T1000 (cell line): Measurements from ENCODE around the gene SLC23A3.
A peak's percentile ranks its signal among the peaks of the same experiment; 100 is the strongest.
"Not testable (repeated sequence)": the region's sequence is repeated elsewhere in the genome, so short reads cannot be mapped to it uniquely, and the experiment has no call there.

Source experiments
- DNase-seq: peaks from one replicate; lab custom pipeline; 2025; ENCODE audit warnings: mixed read lengths; lab: John Stamatoyannopoulos, UW

SLC23A3 gene

DNA sequence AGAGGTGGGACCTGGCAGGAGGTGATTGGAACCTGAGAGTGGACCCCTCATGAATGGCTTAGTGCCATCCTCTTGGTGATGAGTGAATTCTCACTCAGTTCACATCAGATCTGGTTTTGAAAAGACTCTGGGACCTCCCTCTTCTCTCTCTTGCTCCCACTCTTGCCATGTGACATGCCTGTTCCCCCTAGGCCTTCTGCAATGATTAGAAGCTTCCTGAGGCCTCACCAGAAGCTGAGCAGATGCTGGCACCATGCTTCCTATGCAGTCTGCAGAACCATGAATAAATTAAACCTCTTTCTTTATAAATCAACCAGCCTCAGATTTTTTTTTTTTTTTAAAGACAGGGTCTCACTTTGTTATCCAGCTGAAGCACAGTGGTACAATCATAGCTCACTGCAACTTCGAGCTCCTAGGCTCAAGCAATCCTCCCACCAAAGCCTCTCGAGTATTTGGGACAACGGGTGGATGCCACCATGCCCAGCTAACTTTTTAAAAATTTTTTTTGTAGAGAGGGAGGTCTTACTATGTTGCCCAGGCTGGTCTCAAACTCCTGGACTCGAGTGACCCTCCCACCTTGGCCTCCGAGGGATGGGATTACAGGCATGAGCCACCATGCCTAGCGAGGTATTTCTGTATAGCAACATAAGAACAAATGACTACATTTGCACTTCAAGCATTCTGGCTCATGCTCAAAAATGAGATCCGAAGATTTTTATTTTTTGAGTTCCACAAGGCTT is 34.8 kb upstream of the SLC23A3 start:
- no peak for DNase-seq

DNA sequence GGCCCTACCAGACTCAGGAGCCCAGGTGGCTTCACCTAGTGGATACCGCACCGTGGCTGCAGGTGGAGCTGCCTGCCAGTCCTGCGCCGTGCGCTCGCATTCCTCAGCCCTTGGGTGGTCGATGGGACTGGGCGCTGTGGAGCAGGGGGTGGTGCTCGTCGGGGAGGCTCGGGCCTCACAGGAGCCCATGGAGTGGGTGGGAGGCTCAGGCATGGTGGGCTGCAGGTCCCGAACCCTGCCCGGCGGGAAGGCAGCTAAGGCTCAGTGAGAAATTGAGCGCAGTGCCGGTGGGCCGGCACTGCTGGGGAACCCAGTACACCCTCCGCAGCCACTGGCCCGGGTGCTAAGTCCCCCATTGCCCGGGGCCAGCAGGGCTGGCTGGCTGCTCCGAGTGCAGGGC is 31.5 kb upstream of the SLC23A3 start:
- not testable (repeated sequence) for DNase-seq

DNA sequence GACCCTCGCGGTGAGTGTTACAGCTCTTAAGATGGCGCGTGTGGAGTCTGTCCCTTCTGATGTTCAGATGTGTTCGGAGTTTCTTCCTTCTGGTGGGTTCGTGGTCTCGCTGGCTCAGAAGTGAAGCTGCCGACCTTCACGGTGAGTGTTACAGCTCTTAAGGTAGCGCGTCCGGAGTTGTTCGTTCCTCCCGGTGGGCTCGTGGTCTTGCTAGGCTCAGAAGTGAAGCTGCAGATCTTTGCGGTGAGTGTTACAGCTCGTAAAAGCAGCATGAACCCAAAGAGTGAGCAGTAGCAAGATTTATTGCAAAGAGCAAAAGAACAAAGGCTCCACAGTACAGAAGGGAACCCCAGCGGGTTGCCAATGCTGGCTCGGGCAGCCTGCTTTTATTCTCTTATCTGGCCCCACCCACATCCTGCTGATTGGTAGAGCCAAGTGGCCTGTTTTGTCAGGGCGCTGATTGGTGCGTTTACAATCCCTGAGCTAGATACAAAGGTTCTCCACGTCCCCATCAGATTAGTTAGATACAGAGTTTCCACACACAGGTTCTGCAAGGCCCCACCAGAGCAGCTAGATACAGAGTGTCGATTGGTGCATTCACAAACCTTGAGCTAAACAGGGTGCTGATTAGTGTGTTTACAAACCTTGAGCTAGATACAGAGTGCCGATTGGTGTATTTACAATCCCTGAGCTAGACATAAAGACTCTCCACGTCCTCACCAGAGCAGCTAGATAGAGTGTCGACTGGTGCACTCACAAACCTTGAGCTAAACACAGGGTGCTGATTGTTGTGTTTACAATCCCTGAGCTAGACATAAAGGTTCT is 30.9 kb upstream of the SLC23A3 start:
- not testable (repeated sequence) for DNase-seq

DNA sequence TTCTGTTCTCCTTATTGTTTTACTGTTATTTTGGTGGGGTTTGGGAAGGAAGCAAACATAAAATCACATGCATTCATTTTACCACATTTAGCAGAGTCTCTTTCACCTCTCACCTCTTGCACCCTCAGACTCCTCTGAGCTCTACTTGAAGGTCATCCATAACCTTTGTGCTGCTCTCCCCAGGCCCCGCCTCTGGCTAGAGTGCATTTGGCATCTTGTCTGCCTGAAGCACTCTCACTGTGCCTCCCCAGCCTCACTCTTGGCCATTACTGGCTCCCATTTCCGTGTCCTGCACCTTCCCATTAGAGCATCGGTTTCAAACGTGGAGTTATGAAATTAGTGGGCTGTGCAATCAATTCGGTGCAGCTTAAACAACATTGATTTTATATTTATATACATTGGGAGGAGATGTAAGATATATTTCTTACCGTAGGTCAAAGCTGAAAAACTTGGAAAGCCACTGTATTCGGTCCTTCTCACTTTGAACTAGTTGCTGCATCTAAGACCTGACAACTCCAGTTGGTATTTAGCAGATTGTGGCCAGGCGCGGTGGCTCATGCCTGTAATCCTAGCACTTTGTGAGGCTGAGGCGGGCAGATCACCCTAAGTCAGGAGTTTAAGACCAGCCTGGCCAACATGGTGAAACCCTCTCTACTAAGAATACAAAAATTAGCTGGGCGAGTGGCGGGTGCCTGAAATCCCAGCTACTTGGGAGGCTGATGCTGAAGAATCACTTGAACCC is 29.8 kb upstream of the SLC23A3 start:
- no peak for DNase-seq

DNA sequence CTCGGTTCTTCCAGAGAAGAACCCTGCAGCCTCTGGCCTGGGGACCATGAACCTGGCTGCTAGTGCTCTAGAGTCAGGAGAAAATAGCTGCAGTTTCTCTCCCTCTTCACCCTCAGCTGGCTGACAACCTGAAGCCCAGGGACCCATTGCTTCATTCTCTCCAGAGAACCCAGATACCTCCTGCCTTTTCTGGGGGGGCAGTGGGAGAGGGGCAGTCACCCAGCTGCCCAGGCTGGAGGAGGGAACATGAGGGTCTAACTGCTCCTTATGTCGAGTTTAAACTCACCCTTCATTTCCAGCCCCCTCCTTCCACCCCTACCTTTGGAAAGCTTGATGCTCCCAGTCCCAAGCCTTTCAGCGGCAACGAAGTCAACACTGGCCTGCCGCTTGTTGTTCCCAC is 29.1 kb upstream of the SLC23A3 start:
- DNase-seq, result no peak

DNA sequence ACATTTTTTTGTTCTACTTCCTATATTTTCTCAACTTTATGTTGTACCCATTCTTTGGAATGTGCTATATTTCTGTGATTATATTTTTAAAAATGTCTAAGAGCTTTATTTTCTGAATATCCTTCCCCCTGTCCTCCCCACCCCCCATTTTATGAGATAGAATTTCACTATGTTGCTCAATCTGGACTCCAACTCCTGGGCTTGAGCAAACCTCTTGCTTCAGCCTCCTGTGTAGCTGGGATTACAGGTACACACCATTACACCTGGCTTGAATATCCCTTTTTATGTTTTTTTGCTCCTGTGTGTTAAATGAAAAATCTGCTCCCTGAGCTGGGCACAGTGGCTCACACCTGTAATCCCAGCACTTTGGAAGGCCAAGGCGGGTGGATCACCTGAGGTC is 27.6 kb upstream of the SLC23A3 start:
- DNase-seq, result no peak

DNA sequence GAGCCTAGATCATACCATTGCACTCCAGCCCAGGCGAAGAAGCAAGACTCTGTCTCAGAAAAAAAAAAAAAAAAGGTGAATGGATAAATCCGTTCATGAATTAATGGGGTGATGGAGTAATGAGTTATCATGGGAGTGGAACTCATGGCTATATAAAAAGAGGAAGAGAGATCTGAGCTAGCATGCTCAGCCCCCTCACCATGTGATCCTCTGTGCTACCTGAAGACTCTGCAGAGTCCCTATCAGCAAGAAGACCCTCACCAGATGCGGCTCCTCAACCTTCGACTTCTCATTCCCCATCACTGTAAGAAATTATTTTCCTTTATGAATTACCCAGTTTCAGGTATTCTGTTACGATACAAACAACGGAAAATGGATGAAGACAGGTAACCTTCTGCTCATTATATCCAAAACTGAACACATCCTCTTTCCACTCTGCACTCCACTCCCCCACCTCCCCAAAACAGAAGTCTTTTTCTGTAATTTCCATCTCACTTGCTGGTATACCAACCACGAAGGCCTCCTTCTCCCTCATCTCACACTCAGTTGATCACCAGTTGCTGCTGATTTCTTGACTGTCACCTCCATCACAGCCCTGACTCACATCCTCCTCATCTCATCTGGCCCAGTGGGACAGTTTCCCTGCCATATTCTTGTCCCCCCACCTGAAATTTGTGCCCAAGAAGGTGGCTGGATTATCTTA is 17.1 kb upstream of the SLC23A3 start:
- DNase-seq, result no peak

DNA sequence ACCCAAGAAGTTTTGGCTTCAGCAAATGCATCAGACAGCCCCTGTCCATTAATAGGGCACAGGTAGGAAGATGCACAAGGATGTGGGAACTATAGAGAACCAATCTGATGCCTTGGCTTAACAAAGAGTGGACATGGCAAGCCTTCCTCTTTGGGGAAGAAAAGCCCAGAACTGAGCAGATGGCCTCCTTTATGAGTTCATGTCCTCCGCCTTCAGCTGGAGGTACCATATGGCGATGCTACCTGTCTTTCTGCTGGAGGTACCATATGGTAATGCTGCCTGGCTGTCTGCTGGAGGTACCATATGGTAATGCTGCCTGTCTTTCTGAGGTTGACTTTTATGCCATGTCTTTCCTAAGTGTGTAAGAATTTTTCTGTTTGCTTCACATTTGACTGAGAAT is 14.3 kb upstream of the SLC23A3 start:
- DNase-seq, result no peak

DNA sequence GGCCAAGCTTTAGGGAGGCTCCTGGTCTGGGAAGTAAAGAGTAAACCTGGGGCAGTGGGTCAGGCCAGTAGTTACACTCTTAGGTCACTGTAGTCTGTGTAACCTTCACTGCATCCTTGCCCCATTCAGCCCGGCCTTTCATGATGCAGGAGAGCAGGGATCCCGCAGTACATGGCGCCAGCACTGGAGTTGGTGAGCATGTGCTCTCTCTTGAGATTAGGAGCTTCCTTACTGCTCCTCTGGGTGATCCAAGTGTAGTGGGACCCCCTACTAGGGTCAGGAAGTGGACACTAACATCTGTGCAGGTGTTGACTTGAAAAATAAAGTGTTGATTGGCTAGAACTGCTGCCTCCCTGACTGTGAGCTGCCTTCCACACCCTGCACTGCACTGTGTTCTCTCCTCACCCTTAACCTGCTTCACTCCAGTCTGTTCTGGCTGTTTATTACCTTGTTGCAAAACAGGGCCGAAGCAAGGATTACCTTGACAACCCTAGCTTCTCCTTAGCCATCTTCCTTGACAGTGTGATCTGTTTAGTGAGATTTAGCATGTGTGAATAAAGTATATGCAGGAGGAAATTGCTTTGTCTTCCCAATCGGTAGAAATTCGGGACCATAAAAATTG is 13.4 kb upstream of the SLC23A3 start:
- no peak for DNase-seq

DNA sequence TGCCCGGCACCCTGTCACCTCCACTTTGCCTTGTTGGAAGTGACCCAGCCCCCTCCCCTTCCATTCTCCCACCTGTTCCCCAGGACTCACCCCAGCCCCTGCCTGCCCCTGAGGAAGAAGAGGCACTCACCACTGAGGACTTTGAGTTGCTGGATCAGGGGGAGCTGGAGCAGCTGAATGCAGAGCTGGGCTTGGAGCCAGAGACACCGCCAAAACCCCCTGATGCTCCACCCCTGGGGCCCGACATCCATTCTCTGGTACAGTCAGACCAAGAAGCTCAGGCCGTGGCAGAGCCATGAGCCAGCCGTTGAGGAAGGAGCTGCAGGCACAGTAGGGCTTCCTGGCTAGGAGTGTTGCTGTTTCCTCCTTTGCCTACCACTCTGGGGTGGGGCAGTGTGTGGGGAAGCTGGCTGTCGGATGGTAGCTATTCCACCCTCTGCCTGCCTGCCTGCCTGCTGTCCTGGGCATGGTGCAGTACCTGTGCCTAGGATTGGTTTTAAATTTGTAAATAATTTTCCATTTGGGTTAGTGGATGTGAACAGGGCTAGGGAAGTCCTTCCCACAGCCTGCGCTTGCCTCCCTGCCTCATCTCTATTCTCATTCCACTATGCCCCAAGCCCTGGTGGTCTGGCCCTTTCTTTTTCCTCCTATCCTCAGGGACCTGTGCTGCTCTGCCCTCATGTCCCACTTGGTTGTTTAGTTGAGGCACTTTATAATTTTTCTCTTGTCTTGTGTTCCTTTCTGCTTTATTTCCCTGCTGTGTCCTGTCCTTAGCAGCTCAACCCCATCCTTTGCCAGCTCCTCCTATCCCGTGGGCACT is 12.7 kb upstream of the SLC23A3 start:
- DNase-seq, result no peak

DNA sequence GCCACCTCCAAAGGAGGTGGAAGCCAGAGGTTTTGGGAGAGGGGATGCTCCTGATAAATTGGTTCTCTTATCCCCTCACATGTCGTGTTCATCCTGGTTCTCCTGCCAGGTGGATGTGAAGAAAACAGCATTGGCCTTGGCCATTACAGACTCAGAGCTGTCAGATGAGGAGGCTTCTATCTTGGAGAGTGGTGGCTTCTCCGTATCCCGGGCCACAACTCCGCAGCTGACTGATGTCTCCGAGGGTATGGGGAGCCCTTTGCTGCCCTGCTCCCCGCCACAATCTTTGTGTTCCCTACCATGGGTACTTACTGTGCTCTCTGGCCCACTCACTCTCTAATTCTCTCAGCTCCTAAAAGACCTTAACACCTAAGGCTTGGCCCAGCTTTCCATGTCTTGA is 11.7 kb upstream of the SLC23A3 start:
- no peak for DNase-seq

DNA sequence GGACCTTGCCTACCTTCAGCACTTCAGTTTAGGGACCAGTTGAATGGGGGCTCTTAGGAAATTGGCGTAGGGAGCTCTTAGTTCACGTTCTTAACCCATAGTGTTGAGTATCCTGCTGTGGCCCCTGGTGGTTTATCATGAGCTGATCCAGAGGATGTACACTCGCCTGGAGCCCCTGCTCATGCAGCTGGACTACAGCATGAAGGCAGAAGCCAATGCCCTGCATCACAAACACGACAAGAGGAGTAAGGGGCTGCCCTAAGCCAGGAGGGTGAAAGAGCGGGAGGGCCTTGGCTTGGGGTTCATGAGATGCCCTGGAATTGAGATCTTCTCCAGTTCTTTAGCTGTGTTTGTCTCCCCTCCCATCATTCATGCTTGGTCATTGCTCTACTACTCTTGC is 11.1 kb upstream of the SLC23A3 start:
- DNase-seq, result no peak

DNA sequence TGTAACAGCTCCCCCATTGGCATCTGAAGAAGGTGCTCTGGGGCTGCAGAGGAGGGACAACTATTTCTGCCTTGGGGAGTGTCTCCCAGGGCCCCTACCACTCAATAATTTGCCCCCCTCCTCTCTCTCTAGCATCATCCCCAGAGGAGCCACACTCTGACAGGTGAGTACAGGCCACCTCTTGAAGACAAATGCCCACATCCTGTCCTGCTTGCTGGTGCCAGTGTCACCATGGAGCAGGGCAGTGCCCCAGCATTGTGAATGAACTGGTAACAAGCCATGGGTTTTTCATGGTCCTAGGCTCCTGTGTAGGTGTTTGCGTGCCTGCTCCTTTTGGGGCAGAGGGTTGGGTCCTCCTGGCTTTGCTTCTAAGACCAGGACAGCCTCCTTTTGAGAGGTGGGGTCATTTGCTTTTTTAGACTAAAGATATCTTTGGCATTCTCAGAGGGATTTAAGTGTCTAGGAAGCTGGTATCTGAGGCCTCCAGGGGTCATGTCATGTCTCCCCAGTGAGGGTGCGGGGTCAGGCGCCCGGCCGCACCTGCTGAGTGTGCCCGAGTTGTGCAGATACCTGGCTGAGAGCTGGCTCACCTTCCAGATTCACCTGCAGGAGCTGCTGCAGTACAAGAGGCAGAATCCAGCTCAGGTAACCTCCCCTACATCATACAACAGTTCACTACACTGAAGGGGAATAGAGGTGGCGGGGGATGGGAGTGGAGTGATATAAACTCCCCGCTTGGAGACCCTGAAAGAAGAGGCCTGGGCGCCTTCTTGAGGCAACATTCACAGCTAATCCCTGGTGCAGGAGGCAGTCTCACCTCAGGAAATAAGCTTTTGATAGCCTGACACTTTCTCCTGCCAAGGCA is 10.0 kb upstream of the SLC23A3 start:
- no peak for DNase-seq

DNA sequence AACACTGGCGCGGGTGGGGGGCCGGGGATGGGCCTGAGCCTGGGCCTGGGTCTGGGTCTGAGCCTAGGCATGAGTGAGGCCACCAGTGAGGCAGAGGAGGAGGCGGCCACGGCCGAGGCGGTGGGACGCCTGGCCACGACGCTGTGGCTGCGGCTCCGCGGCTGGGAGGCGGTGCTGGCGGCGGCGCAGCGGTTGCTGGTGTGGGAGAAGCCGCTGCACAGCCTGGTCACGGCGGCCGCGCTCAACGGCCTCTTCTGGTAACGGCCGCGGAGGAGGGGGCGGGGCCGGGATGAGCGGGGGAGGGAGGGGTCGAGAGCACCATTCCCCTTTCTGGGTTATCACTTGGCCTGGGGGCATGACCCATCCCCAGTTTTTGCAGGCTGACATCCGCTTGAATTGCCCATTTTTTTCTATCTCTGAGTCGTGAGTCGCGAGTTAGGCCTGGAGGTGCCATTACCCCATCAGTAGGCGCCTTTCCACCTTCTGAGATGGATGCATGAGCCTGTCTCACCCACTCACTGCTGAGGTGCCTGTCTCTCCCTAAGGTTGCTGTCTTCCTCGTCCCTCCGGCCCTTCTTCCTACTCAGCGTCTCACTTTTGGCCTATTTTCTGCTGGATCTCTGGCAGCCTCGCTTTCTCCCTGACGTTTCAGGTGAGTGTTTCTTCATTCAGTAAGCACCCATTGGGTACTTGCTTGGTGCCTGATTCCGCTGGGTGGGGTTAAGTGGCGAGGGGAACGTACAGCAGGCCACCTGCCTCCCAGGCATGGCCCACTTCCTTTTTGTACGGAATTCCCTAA is 8.7 kb upstream of the SLC23A3 start:
- DNase-seq, result peak; percentile 64

DNA sequence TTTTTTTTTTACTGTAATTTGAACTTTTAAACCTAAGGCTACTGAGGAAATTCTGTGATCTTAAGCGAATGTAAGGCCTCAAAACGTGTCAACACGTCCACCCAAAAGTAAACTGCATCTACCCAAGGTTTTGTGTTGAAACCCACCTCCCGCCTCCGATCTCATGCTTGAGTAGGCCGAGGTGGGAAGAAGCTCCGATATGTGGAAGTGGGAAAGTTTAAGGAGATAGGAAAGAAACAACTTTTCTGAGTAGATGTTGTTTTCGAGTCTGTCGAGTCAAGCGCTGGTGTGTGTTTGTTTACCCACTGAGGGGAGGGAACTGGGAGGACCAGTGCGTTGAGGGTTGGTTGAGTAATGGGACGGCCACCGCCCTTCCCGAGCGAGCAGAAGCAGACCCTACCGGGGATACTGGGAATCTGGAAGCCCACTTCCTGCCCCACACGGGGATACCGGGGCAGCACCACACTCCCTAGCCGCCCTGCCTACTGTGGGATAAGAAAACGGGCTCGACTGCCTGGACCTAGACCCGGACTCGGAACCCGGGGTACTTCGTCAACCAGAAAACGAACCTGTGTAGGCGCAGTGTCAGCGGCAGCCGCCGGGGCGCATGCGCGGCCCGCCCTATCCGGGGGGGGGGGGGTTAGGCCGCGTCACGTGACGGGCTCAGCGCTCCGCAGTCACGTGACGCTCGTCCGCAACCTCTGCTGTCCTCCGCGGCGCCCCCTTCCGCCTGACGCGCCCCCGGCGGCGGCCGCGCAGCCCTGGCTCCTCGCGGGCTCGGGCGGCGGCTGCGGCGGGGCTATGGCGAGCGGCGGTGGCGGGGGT is 7.9 kb upstream of the SLC23A3 start, which contains the start of gene RETREG2:
RETREG2 (plus strand) TSS at position 724 of the 825 bp plus-strand sequence; CDS start at position 802, 78 bp downstream.
- DNase-seq, result peak; percentile 75

DNA sequence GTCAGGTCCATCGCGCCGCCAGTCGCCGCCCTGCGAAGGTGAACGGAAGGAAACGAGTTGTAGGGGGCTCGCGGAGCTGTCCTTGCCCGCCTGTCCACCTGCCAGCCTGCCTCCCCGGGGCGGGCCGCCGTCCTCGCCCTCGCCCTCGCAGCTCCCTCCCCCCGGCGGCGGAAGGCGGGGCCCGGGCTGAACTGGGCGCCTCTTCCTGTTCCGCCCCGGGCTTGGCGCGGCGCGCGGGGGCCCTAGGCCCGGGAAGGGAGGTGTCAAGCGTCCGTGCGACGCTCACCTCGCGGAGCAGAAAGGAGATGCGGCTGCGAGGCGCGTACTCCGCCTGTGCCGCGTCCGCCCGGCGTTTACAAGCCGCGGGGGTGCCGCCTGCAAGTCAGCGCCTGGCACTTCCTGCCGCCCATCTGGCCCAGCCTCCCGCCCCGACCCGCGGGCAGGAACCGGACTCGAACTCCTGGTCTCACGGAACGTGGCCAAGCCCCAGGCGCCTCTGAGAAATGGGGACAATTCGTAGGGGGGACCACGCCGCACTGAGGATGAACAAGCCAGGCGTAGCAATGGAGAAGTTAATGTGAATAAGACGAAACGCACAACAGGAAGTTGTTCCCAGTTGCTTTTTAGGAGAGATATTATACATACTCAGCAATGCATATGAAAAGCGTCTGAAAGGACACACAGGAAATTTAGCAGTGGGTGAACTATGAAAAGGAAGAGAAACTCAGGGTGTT is 7.2 kb upstream of the SLC23A3 start, which contains the start of gene CNPPD1:
CNPPD1 (minus strand) TSS at position 108 of the 734 bp plus-strand sequence; CDS start at position 11, 97 bp downstream.
- DNase-seq, result peak; percentile 62
